Measurements from ENCODE around the gene NBAS. TPM values are rescaled to one million over a fixed set of nuclear protein-coding genes. Genes with fewer than 3 reads are reported as not detected.
A peak's percentile ranks its signal among the peaks of the same experiment; 100 is the strongest.

NBAS gene
- total RNA-seq, 1 donor from 2014 or later, result 61.6 TPM

DNA sequence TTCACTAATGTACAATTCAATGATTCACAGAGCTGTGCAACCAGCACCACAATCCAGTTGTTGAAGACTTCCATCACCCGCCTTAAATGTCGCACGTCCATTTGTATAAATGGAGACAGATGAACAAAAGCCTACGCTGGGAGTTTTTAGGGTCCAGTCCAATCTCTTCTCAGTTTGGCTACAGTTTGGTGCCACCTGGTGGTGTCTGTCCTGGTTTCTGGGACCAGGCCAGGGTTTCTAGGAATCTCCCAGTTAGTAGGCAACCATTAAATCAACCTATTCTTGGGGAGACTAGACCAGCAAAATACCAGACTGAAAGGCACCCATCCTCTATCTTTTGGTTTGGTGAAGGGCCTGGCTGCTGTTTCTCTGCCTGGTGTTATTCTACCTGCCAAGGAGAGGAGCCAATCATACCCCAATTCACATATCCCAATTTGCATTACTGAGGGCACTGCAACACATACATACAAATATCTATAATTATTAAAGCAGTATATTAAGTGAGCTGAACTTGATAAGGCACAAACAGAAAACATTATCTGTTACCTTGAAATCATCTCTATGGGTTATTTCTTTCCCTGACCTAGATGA is 27.3 kb upstream of the NBAS start:
- DNase-seq (ENCODE audit: low read depth, low spot score), result peak; percentile 74
- H3K27ac Mint-ChIP-seq (ENCODE audit: unreplicated experiment), result no peak overlapping the region
- H3K4me1 Mint-ChIP-seq, result peaks cover 20% of the 10 kb centered on the region
- no peaks in the 10 kb centered on the region for H3K27me3 Mint-ChIP-seq (ENCODE audit: low read depth)
- no peaks in the 10 kb centered on the region for H3K36me3 Mint-ChIP-seq (ENCODE audit: low read depth)
- peak overlapping the region; percentile 79 for H3K4me3 Mint-ChIP-seq
- no peaks in the 10 kb centered on the region for H3K9me3 Mint-ChIP-seq
- peak; percentile 78 for TF ChIP-seq CTCF (conservative IDR thresholded peaks at IDR 0.05)

GRCh38 chr2:15584767-15585469 is 23.8 kb upstream of the NBAS start:
- Mint-ChIP-seq H3K36me3 (ENCODE audit: low read depth) (no peaks in the 10 kb centered on the region), H3K27me3 (ENCODE audit: low read depth) (no peaks in the 10 kb centered on the region), H3K4me3 (no peak overlapping the region), H3K27ac (ENCODE audit: unreplicated experiment) (no peak overlapping the region), H3K9me3 (no peaks in the 10 kb centered on the region), H3K4me1 (no peaks in the 10 kb centered on the region)
- TF ChIP-seq CTCF (conservative IDR thresholded peaks at IDR 0.05), result no peak
- no peak for DNase-seq (ENCODE audit: low read depth, low spot score)

- no peaks in the 10 kb centered on the region for H3K36me3 Mint-ChIP-seq (ENCODE audit: low read depth)
- no peaks in the 10 kb centered on the region for H3K27me3 Mint-ChIP-seq (ENCODE audit: low read depth)
- no peaks in the 10 kb centered on the region for H3K9me3 Mint-ChIP-seq
- H3K27ac Mint-ChIP-seq (ENCODE audit: unreplicated experiment), result no peak overlapping the region
- no peak for DNase-seq (ENCODE audit: low read depth, low spot score)
- no peaks in the 10 kb centered on the region for H3K4me1 Mint-ChIP-seq
- H3K4me3 Mint-ChIP-seq, result no peak overlapping the region
- no peak for TF ChIP-seq CTCF (conservative IDR thresholded peaks at IDR 0.05)
These were observed 23.2 kb upstream of the NBAS start for GRCh38 chr2:15584316-15584715.

- Mint-ChIP-seq H3K4me1 (no peaks in the 10 kb centered on the region), H3K27ac (ENCODE audit: unreplicated experiment) (no peak overlapping the region), H3K4me3 (no peak overlapping the region), H3K36me3 (ENCODE audit: low read depth) (no peaks in the 10 kb centered on the region), H3K9me3 (no peaks in the 10 kb centered on the region), H3K27me3 (ENCODE audit: low read depth) (no peaks in the 10 kb centered on the region)
- no peak for DNase-seq (ENCODE audit: low read depth, low spot score)
- TF ChIP-seq CTCF (conservative IDR thresholded peaks at IDR 0.05), result no peak
These were observed 22.7 kb upstream of the NBAS start for GRCh38 chr2:15583826-15584225.

GRCh38 chr2:15582710-15583357 is 21.7 kb upstream of the NBAS start:
- H3K27ac Mint-ChIP-seq (ENCODE audit: unreplicated experiment), result no peak overlapping the region
- H3K4me3 Mint-ChIP-seq, result no peak overlapping the region
- no peaks in the 10 kb centered on the region for H3K4me1 Mint-ChIP-seq
- no peak for TF ChIP-seq CTCF (conservative IDR thresholded peaks at IDR 0.05)
- no peaks in the 10 kb centered on the region for H3K9me3 Mint-ChIP-seq
- no peaks in the 10 kb centered on the region for H3K36me3 Mint-ChIP-seq (ENCODE audit: low read depth)
- no peak for DNase-seq (ENCODE audit: low read depth, low spot score)
- no peaks in the 10 kb centered on the region for H3K27me3 Mint-ChIP-seq (ENCODE audit: low read depth)
